ENCODE data around the gene AVPR2.

Gene AVPR2

DNA sequence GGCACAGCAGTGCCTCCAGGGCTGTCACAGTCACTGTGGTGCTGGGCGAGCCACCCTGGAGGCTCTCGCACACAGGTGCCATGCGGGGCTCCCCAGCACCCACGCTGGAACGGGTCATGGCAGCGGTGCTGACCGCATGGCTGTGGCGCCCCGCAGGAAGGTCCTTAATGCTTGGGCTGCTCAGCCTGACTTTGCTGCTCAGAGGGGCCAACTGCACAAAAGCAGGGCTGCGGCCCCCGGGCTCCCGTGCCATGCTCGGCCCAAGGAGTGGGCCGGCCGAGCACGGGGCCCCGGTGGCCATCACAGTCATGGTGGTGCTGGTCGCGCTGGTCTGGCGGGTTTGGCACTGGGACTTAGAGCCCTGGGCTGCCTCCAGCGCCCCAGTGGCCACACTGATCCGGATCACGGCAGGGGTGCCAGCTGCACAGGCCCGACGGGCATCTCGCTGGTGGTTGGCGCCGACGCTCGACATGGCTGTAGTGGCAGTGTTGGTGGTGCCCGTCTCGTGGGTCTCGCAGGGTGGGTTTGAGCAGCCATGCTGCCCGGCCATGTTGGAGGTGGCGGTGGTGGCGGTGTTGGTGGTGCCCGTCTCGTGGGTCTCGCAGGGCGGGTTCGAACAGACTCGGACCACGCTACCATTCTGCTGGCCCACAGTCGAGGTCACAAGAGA, 50.2 kb downstream of the AVPR2 start:
- H3K4me1 ChIP-seq (ENCODE audit: control insufficient read depth, insufficient read depth, low read length, unreplicated experiment), result no peaks in the 10 kb centered on the region
- H2AFZ ChIP-seq (ENCODE audit: low read length, unreplicated experiment), result no peak overlapping the region
- H3K4me3 ChIP-seq (ENCODE audit: low read depth, low read length), result no peak overlapping the region
- no peaks in the 10 kb centered on the region for H3K36me3 ChIP-seq (ENCODE audit: insufficient read depth, low read length)
- no peaks in the 10 kb centered on the region for H3K79me2 ChIP-seq (ENCODE audit: control insufficient read depth, insufficient read depth, low read length, unreplicated experiment)
- H3K27ac ChIP-seq (ENCODE audit: low read depth, low read length), result no peak overlapping the region
- no peaks in the 10 kb centered on the region for H3K27me3 ChIP-seq (ENCODE audit: insufficient read depth, low read length)

DNA sequence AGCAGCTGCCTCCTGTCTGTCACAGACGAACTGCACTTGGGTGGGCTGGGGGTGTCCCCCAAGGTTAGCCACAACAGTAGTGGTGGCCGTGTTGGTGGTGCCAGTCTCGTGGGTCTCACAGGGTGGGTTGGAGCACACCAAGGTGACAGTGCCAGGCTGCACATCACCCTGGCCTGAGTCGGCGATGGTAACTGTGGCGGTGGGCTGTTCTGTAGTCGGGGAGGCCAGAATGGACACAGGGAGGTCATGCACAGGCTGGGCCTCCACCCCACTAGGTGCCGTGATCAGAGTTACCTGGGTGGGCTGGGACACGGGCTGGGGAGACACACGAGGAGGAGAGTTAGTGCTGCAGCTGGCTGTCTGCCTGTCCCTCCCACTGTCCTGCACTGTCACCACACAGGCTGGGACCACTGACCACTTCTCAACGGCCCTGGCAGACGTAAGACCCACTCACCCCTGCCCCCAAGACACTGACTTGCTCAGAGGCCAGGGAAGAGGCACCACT, 50.8 kb downstream of the AVPR2 start:
- no peak overlapping the region for H3K4me3 ChIP-seq (ENCODE audit: low read depth, low read length)
- no peaks in the 10 kb centered on the region for H3K79me2 ChIP-seq (ENCODE audit: control insufficient read depth, insufficient read depth, low read length, unreplicated experiment)
- H2AFZ ChIP-seq (ENCODE audit: low read length, unreplicated experiment), result no peak overlapping the region
- H3K4me1 ChIP-seq (ENCODE audit: control insufficient read depth, insufficient read depth, low read length, unreplicated experiment), result no peaks in the 10 kb centered on the region
- H3K27ac ChIP-seq (ENCODE audit: low read depth, low read length), result no peak overlapping the region
- H3K36me3 ChIP-seq (ENCODE audit: insufficient read depth, low read length), result no peaks in the 10 kb centered on the region
- H3K27me3 ChIP-seq (ENCODE audit: insufficient read depth, low read length), result no peaks in the 10 kb centered on the region

- Histone ChIP-seq H2AFZ (ENCODE audit: low read length, unreplicated experiment) (no peak overlapping the region), H3K27ac (ENCODE audit: low read depth, low read length) (no peak overlapping the region), H3K27me3 (ENCODE audit: insufficient read depth, low read length) (no peaks in the 10 kb centered on the region), H3K36me3 (ENCODE audit: insufficient read depth, low read length) (no peaks in the 10 kb centered on the region), H3K4me3 (ENCODE audit: low read depth, low read length) (no peak overlapping the region), H3K4me1 (ENCODE audit: control insufficient read depth, insufficient read depth, low read length, unreplicated experiment) (no peaks in the 10 kb centered on the region), H3K79me2 (ENCODE audit: control insufficient read depth, insufficient read depth, low read length, unreplicated experiment) (no peaks in the 10 kb centered on the region)
These were observed 51.8 kb downstream of the AVPR2 start for GRCh38 chrX:153956044-153956907.
